Tibial nerve (tissue), 4 donors: ENCODE measurements around the gene ENDOV.
A peak's percentile ranks its signal among the peaks of the same experiment; 100 is the strongest.

ENCODE experiments used
- CTCF ChIP-seq, 5 experiments: fragments of 200-600 bp in 3 of 5; fragments of 450-650 bp in 2 of 5; sonication (generic) in 3 of 5; IDR thresholded peaks; one replicate each; pipeline ENCODE4 v1.5.1; 2016 to 2019; ENCODE audit warnings: antibody characterized with exemption in 5 of 5, mild to moderate bottlenecking in 3 of 5, moderate library complexity in 2 of 5
- EP300 ChIP-seq, 2 donors: sonication (generic); formaldehyde crosslinking; IDR thresholded peaks; one replicate each; pipeline ENCODE4 v1.6.1; 2017; ENCODE audit warnings: antibody characterized with exemption in 2 of 2, mild to moderate bottlenecking in 1 of 2
- POLR2A ChIP-seq, 2 donors: fragments of 450-650 bp; IDR thresholded peaks; one replicate each; pipeline ENCODE4 v1.6.1; 2017; ENCODE audit warnings: antibody characterized with exemption in 2 of 2, mild to moderate bottlenecking in 2 of 2, moderate library complexity in 2 of 2

GRCh38 chr17:80422981-80423380 lies 8.0 kb downstream of the ENDOV start:
- TF ChIP-seq CTCF (IDR thresholded peaks at IDR 0.05) (no peak), POLR2A (IDR thresholded peaks at IDR 0.05) (no peak), EP300 (IDR thresholded peaks at IDR 0.05) (peak in 1 of 2 donors; percentile 6)
